Mesenchymal stem cell (in vitro differentiated cells and primary cell): ENCODE measurements around the gene KCNMB4.

Experiments used
- DNase-seq: peaks from one replicate; pipeline ENCODE4 v3.0.0-alpha.2; 2013
- H2AFZ ChIP-seq: one replicate; pipeline ENCODE4 v1.6.1; 2013; ENCODE audit warnings: low read depth, mild to moderate bottlenecking, control low read depth, inconsistent platforms, low read length, moderate library complexity
- H2AK5ac ChIP-seq: 2 replicates; pipeline ENCODE4 v1.6.1; 2013; ENCODE audit warnings: low read length, moderate library complexity, mild to moderate bottlenecking, inconsistent platforms; ENCODE audit not compliant: severe bottlenecking
- H2BK120ac ChIP-seq: one replicate; pipeline ENCODE4 v1.6.1; 2013; ENCODE audit warnings: low read depth, mild to moderate bottlenecking, inconsistent platforms, low read length, moderate library complexity
- H2BK12ac ChIP-seq, 2 experiments: one replicate each; pipeline ENCODE4 v1.6.1; 2013; ENCODE audit warnings: inconsistent platforms in 2 of 2, low read length in 2 of 2, mild to moderate bottlenecking in 2 of 2, moderate library complexity in 2 of 2, control low read depth in 1 of 2
- H2BK15ac ChIP-seq: one replicate; pipeline ENCODE4 v1.6.1; 2013; ENCODE audit warnings: mild to moderate bottlenecking, low read depth, inconsistent platforms; ENCODE audit not compliant: poor library complexity, severe bottlenecking
- H2BK5ac ChIP-seq: 2 replicates; pipeline ENCODE4 v1.6.1; 2013; ENCODE audit warnings: low read depth, mild to moderate bottlenecking, low read length, control low read depth, inconsistent platforms; ENCODE audit not compliant: poor library complexity, severe bottlenecking
- H3K14ac ChIP-seq, 2 experiments: one replicate each; pipeline ENCODE4 v1.6.1; 2013; ENCODE audit warnings: inconsistent platforms in 2 of 2, low read length in 2 of 2, control low read depth in 1 of 2, mild to moderate bottlenecking in 1 of 2, moderate library complexity in 1 of 2
- H3K18ac ChIP-seq, 2 experiments: one replicate each; pipeline ENCODE4 v1.6.1; 2013; ENCODE audit warnings: inconsistent platforms in 2 of 2, low read length in 2 of 2, control low read depth in 1 of 2, low read depth in 1 of 2, mild to moderate bottlenecking in 1 of 2
- H3K23ac ChIP-seq, 2 experiments: one replicate each; pipeline ENCODE4 v1.6.1; 2013; ENCODE audit warnings: inconsistent platforms in 2 of 2, low read length in 2 of 2, mild to moderate bottlenecking in 2 of 2, moderate library complexity in 2 of 2, control low read depth in 1 of 2
- H3K27ac ChIP-seq: 2 replicates; pipeline ENCODE4 v1.5.1; 2013; ENCODE audit warnings: mild to moderate bottlenecking, moderate library complexity, low read length, control low read depth, inconsistent platforms; ENCODE audit not compliant: poor library complexity, severe bottlenecking
- H3K27me3 ChIP-seq, 2 experiments: 2 replicates each; pipeline versions ENCODE4 v1.6.1 to v1.7.0; 2013; ENCODE audit warnings: low read length in 2 of 2, mild to moderate bottlenecking in 2 of 2, moderate library complexity in 2 of 2, control low read depth in 1 of 2, inconsistent platforms in 1 of 2; ENCODE audit not compliant: control insufficient read depth in 1 of 2, insufficient read depth in 1 of 2
- H3K36me3 ChIP-seq, 2 experiments: 2 replicates each; pipeline versions ENCODE4 v1.6.1 to v1.7.0; 2013; ENCODE audit warnings: low read length in 2 of 2, control low read depth in 1 of 2, inconsistent platforms in 1 of 2, low read depth in 1 of 2, mild to moderate bottlenecking in 1 of 2; ENCODE audit not compliant: insufficient read depth in 2 of 2, control insufficient read depth in 1 of 2
- H3K4ac ChIP-seq, 2 experiments: one replicate each; pipeline ENCODE4 v1.6.1; 2013; ENCODE audit warnings: inconsistent platforms in 2 of 2, low read length in 2 of 2, mild to moderate bottlenecking in 2 of 2, moderate library complexity in 2 of 2, control low read depth in 1 of 2, low read depth in 1 of 2
- H3K4me1 ChIP-seq: 2 replicates; pipeline ENCODE4 v1.6.1; 2013; ENCODE audit warnings: low read depth, low read length, control low read depth; ENCODE audit not compliant: control insufficient read depth, insufficient read depth
- H3K4me2 ChIP-seq: 2 replicates; pipeline ENCODE4 v1.6.1; 2013; ENCODE audit warnings: low read length, mild to moderate bottlenecking, inconsistent platforms; ENCODE audit not compliant: poor library complexity, severe bottlenecking
- H3K4me3 ChIP-seq, 2 experiments: 2 replicates each; pipeline versions ENCODE4 v1.5.1 to v1.7.0; 2013; ENCODE audit warnings: low read length in 2 of 2, mild to moderate bottlenecking in 2 of 2, control low read depth in 1 of 2, low read depth in 1 of 2; ENCODE audit not compliant: insufficient read depth in 1 of 2
- H3K79me1 ChIP-seq: replicated peaks from 2 replicates; pipeline ENCODE4 v1.6.1; 2013; ENCODE audit warnings: mild to moderate bottlenecking, control low read depth, low read length, inconsistent platforms; ENCODE audit not compliant: poor library complexity, severe bottlenecking
- H3K9ac ChIP-seq: 2 replicates; pipeline ENCODE4 v1.7.0; 2013; ENCODE audit warnings: mild to moderate bottlenecking, low read length, moderate library complexity
- H3K9me3 ChIP-seq: 2 replicates; pipeline ENCODE4 v1.7.0; 2013; ENCODE audit warnings: mild to moderate bottlenecking, low read length; ENCODE audit not compliant: control insufficient read depth
- H4K8ac ChIP-seq: one replicate; pipeline ENCODE4 v1.6.1; 2013; ENCODE audit warnings: inconsistent platforms, mild to moderate bottlenecking, low read length, moderate library complexity
- H4K91ac ChIP-seq: one replicate; pipeline ENCODE4 v1.6.1; 2013; ENCODE audit warnings: mild to moderate bottlenecking, low read length, inconsistent platforms
- WGBS: methylation state at CpG from one replicate; pipeline ENCODE4 v1.1.7; 2013; ENCODE audit warnings: mixed read lengths; 5-methylcytosine and 5-hydroxymethylcytosine counted together

KCNMB4 gene

GRCh38 chr12:70463997-70464396 is 97.9 kb downstream of the KCNMB4 start:
- Histone ChIP-seq H4K8ac (no peak overlapping the region), H3K23ac (no peak overlapping the region), H2BK12ac (no peak overlapping the region), H3K36me3 (no peaks in the 10 kb centered on the region), H3K18ac (no peak overlapping the region), H3K14ac (no peak overlapping the region), H2AK5ac (no peak overlapping the region), H2BK120ac (no peak overlapping the region), H3K4me3 (no peak overlapping the region), H2BK5ac (no peak overlapping the region), H3K79me1 (no peaks in the 10 kb centered on the region), H3K9ac (no peak overlapping the region), H3K27me3 (no peaks in the 10 kb centered on the region), H3K4me1 (no peaks in the 10 kb centered on the region), H4K91ac (no peak overlapping the region), H3K4ac (no peak overlapping the region), H3K9me3 (peaks cover 22% of the 10 kb centered on the region), H2BK15ac (no peak overlapping the region), H3K27ac (no peak overlapping the region), H2AFZ (no peak overlapping the region), H3K4me2 (no peak overlapping the region)
- no peak for DNase-seq
- 88% methylated on average over 4 of the region's 4 CpGs for WGBS

- H3K9me3 ChIP-seq, result peaks cover 18% of the 10 kb centered on the region
- H2AFZ ChIP-seq, result no peak overlapping the region
- 81% methylated on average over 2 of the region's 2 CpGs for WGBS
- H2AK5ac ChIP-seq, result no peak overlapping the region
- no peak overlapping the region for H3K4me2 ChIP-seq
- no peak overlapping the region for H3K4me3 ChIP-seq
- DNase-seq, result no peak
- no peak overlapping the region for H2BK15ac ChIP-seq
- no peak overlapping the region for H2BK120ac ChIP-seq
- H3K27ac ChIP-seq, result no peak overlapping the region
- no peak overlapping the region for H3K4ac ChIP-seq
- no peak overlapping the region for H2BK12ac ChIP-seq
- H4K8ac ChIP-seq, result no peak overlapping the region
- H3K9ac ChIP-seq, result no peak overlapping the region
- H4K91ac ChIP-seq, result no peak overlapping the region
- H3K79me1 ChIP-seq, result no peaks in the 10 kb centered on the region
- H3K23ac ChIP-seq, result no peak overlapping the region
- H3K27me3 ChIP-seq, result no peaks in the 10 kb centered on the region
- no peak overlapping the region for H3K14ac ChIP-seq
- H3K4me1 ChIP-seq, result no peaks in the 10 kb centered on the region
- no peak overlapping the region for H3K18ac ChIP-seq
- H3K36me3 ChIP-seq, result no peaks in the 10 kb centered on the region
- H2BK5ac ChIP-seq, result no peak overlapping the region
Measured at GRCh38 chr12:70466753-70467152, 100.7 kb downstream of the KCNMB4 start.

- 100% methylated on average over 2 of the region's 2 CpGs for WGBS
- Histone ChIP-seq H2BK15ac (no peak overlapping the region), H2AK5ac (no peak overlapping the region), H4K8ac (no peak overlapping the region), H3K18ac (no peak overlapping the region), H3K27ac (no peak overlapping the region), H3K4me2 (no peak overlapping the region), H3K14ac (no peak overlapping the region), H4K91ac (no peak overlapping the region), H3K4me3 (no peak overlapping the region), H3K27me3 (no peaks in the 10 kb centered on the region), H3K9me3 (peaks cover 18% of the 10 kb centered on the region), H3K23ac (no peak overlapping the region), H3K79me1 (no peaks in the 10 kb centered on the region), H3K36me3 (no peaks in the 10 kb centered on the region), H2AFZ (no peak overlapping the region), H3K4me1 (no peaks in the 10 kb centered on the region), H3K9ac (no peak overlapping the region), H2BK12ac (no peak overlapping the region), H3K4ac (no peak overlapping the region), H2BK120ac (no peak overlapping the region), H2BK5ac (no peak overlapping the region)
- no peak for DNase-seq
Measured at GRCh38 chr12:70467476-70467875, 101.4 kb downstream of the KCNMB4 start.

- H4K91ac ChIP-seq, result no peak overlapping the region
Measured at GRCh38 chr12:70467918-70468733, 102.0 kb downstream of the KCNMB4 start.

More at GRCh38 chr12:70467918-70468733, 102.0 kb downstream of the KCNMB4 start:
- Histone ChIP-seq H3K27ac (no peak overlapping the region), H2AK5ac (no peak overlapping the region), H3K27me3 (no peaks in the 10 kb centered on the region), H3K79me1 (no peaks in the 10 kb centered on the region), H2BK120ac (no peak overlapping the region), H2AFZ (no peak overlapping the region), H3K9me3 (peaks cover 18% of the 10 kb centered on the region), H3K4me3 (no peak overlapping the region), H3K4ac (no peak overlapping the region), H2BK5ac (no peak overlapping the region), H3K4me2 (no peak overlapping the region), H3K4me1 (no peaks in the 10 kb centered on the region), H4K8ac (no peak overlapping the region), H3K36me3 (no peaks in the 10 kb centered on the region), H3K23ac (no peak overlapping the region), H3K9ac (no peak overlapping the region), H2BK12ac (no peak overlapping the region), H2BK15ac (no peak overlapping the region), H3K18ac (no peak overlapping the region), H3K14ac (no peak overlapping the region)
- DNase-seq, result no peak
- 91% methylated on average over 10 of the region's 10 CpGs for WGBS
